Measurements from ENCODE around the gene CD4. TPM values are rescaled to one million over a fixed set of nuclear protein-coding genes. Genes with fewer than 3 reads are reported as not detected.

Gene CD4
- total RNA-seq, 4 donors from 2014 or later = 2.9 to 7.0 (median 3.6) TPM

DNA sequence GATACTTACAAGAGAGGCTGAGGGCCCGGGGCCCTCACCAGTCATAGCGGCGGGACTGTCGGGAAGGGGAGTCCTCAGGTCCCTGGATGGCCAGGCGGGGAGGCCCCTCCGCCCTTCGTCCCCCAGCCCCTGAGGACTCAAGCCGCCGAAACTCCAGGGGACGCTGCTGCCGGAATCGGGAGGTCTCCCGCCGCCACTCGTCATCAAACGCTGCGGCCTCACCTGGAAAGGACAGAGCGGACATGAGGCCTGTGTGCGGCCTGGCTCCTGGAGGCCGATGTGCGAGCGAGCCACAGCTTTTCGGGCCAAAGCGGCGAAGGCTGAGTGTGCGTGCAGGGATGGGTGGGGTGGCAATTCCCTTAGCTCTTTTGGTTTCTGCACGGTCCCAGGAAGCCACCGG lies 40.6 kb upstream of the CD4 start:
- H3K4me3 ChIP-seq (ENCODE audit: low read depth, poor library complexity, severe bottlenecking) = no peak overlapping the region
- WGBS, 2 donors = 93 to 95% methylated on average over 28 of the region's 28 CpGs
- intact Hi-C loops (cut with DNase I; ENCODE audit: low total_unique reads) = no loop called here
- no peak for DNase-seq (ENCODE audit: low spot score in 2 of 2)
- no peak for TF ChIP-seq POLR2A (IDR thresholded peaks at IDR 0.05)
- TF ChIP-seq, protein P1, sequence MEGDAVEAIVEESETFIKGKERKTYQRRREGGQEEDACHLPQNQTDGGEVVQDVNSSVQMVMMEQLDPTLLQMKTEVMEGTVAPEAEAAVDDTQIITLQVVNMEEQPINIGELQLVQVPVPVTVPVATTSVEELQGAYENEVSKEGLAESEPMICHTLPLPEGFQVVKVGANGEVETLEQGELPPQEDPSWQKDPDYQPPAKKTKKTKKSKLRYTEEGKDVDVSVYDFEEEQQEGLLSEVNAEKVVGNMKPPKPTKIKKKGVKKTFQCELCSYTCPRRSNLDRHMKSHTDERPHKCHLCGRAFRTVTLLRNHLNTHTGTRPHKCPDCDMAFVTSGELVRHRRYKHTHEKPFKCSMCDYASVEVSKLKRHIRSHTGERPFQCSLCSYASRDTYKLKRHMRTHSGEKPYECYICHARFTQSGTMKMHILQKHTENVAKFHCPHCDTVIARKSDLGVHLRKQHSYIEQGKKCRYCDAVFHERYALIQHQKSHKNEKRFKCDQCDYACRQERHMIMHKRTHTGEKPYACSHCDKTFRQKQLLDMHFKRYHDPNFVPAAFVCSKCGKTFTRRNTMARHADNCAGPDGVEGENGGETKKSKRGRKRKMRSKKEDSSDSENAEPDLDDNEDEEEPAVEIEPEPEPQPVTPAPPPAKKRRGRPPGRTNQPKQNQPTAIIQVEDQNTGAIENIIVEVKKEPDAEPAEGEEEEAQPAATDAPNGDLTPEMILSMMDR (IDR thresholded peaks at IDR 0.05) = no peak

GRCh38 chr12:6750506-6750905 lies 38.8 kb upstream of the CD4 start:
- WGBS, 2 donors = 68 to 72% methylated on average over 4 of the region's 4 CpGs
- TF ChIP-seq, protein P1 (IDR thresholded peaks at IDR 0.05) = no peak
- TF ChIP-seq POLR2A (IDR thresholded peaks at IDR 0.05) = no peak
- intact Hi-C loops (cut with DNase I; ENCODE audit: low total_unique reads) = no loop called here
- no peak for DNase-seq (ENCODE audit: low spot score in 2 of 2)
- no peak overlapping the region for H3K4me3 ChIP-seq (ENCODE audit: low read depth, poor library complexity, severe bottlenecking)

DNA sequence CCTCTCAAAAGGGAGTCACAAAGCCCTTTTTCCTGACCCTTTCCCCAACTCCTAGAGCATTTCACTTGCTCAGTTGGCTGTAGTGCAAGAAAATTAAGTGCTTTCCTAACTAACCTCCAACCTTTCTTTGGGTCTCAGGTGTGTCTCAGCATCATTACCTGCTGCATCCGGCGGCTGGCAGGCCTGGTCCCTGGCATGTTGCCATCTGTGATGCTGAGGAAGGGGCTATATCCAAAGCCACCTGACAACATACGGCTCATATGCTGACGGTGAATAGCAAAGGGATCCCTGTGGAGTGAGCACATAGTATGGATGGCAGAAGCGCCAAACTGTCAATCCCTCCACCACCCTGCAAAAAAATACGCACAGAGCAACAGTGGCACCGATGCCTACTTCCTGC lies 37.6 kb upstream of the CD4 start:
- intact Hi-C loops (cut with DNase I; ENCODE audit: low total_unique reads) = no loop called here
- 65 to 67% methylated on average over 7 of the region's 7 CpGs for WGBS, 2 donors
- TF ChIP-seq, protein P1 (IDR thresholded peaks at IDR 0.05) = no peak
- TF ChIP-seq POLR2A (IDR thresholded peaks at IDR 0.05) = no peak
- no peak overlapping the region for H3K4me3 ChIP-seq (ENCODE audit: low read depth, poor library complexity, severe bottlenecking)
- no peak for DNase-seq (ENCODE audit: low spot score in 2 of 2)

- peak overlapping the region; percentile 81 for H3K4me3 ChIP-seq (ENCODE audit: low read depth, poor library complexity, severe bottlenecking)
- 4 to 5% methylated on average over 24 of the region's 24 CpGs for WGBS, 2 donors
- intact Hi-C loops (cut with DNase I; ENCODE audit: low total_unique reads) = no loop called here
- DNase-seq (ENCODE audit: low spot score in 2 of 2) = peak; percentile 44 to 91
- TF ChIP-seq POLR2A (IDR thresholded peaks at IDR 0.05) = no peak
- TF ChIP-seq, protein P1 (IDR thresholded peaks at IDR 0.05) = no peak
Observed at GRCh38 chr12:6752167-6752920, 37.0 kb upstream of the CD4 start.

- 0 to 1% methylated on average over 27 to 54 of the region's 62 CpGs for WGBS, 2 donors
- TF ChIP-seq, protein P1 (IDR thresholded peaks at IDR 0.05) = peak in 1 of 3 donors; percentile 61
- TF ChIP-seq POLR2A (IDR thresholded peaks at IDR 0.05) = peak in 1 of 2 donors; percentile 91
- intact Hi-C loops (cut with DNase I; ENCODE audit: low total_unique reads) = no loop called here
- H3K4me3 ChIP-seq (ENCODE audit: low read depth, poor library complexity, severe bottlenecking) = peak within 1 kb of the TSS; percentile 81
- DNase-seq (ENCODE audit: low spot score in 2 of 2) = peak; percentile 99 to 100
Observed at GRCh38 chr12:6752921-6753771, 36.2 kb upstream of the CD4 start, which contains the start of gene MLF2. Gene MLF2 (minus strand): TSS chr12:6753141. CDS start chr12:6752334, 807 bp downstream.

Data from lower leg skin (tissue), 4 donors.